Thymus (tissue), 11 donors: ENCODE measurements around the gene SERINC1. TPM values are rescaled to one million over a fixed set of nuclear protein-coding genes. Genes with fewer than 3 reads are reported as not detected.

Experiments used
- DNase-seq, 9 donors: peaks; one replicate each; pipeline ENCODE4 v3.0.0-alpha.2; 2013; ENCODE audit warnings: low spot score in 9 of 9, low read depth in 6 of 9, missing footprints in 1 of 9
- H3K27ac ChIP-seq, 2 donors: one replicate each; pipeline ENCODE4 v1.5.1; 2013; ENCODE audit warnings: control low read depth in 1 of 2, low read depth in 1 of 2, low read length in 1 of 2, mild to moderate bottlenecking in 1 of 2, moderate library complexity in 1 of 2
- H3K27me3 ChIP-seq, 2 donors: one replicate each; pipeline ENCODE4 v1.5.1; 2013; ENCODE audit warnings: low read length in 1 of 2; ENCODE audit not compliant: control insufficient read depth in 2 of 2, insufficient read depth in 1 of 2
- H3K36me3 ChIP-seq, 2 donors: one replicate each; pipeline ENCODE4 v1.5.1; 2013; ENCODE audit warnings: low read length in 1 of 2, mild to moderate bottlenecking in 1 of 2, moderate library complexity in 1 of 2; ENCODE audit not compliant: control insufficient read depth in 2 of 2, insufficient read depth in 2 of 2
- H3K4me1 ChIP-seq, 2 donors: one replicate each; pipeline ENCODE4 v1.5.1; 2013; ENCODE audit warnings: low read length in 2 of 2; ENCODE audit not compliant: control insufficient read depth in 2 of 2, insufficient read depth in 2 of 2
- H3K4me3 ChIP-seq, 2 donors: one replicate each; pipeline ENCODE4 v1.5.1; 2013; ENCODE audit warnings: low read length in 2 of 2, control low read depth in 1 of 2, mild to moderate bottlenecking in 1 of 2
- H3K9me3 ChIP-seq, 2 donors: one replicate each; pipeline ENCODE4 v1.5.1; 2013; ENCODE audit warnings: low read length in 1 of 2, mild to moderate bottlenecking in 1 of 2; ENCODE audit not compliant: control insufficient read depth in 2 of 2, insufficient read depth in 1 of 2
- WGBS: extraction: QIAGEN DNeasy Blood & Tissue Kit; methylation state at CpG from one replicate; pipeline ENCODE4 v1.1.7; 2013; 5-methylcytosine and 5-hydroxymethylcytosine counted together
- polyA plus RNA-seq: library from polyadenylated mRNA; stranded (reverse); fragments of 200-250 nt; gene quantifications from one replicate; pipeline ENCODE4 v1.2.3, GENCODE V29; 2013
- total RNA-seq: library from RNA; stranded (reverse); fragments of 120-200 nt; gene quantifications from one replicate; pipeline ENCODE4 v1.2.4, GENCODE V29; 2013
- donor health status: healthy.

SERINC1 gene
- total and polyA plus RNA-seq, 2 donors: 69.5 to 94.6 TPM

- peaks cover 14 to 68% of the 10 kb centered on the region in 2 donors for H3K36me3 ChIP-seq
- no peak overlapping the region for H3K27ac ChIP-seq
- H3K27me3 ChIP-seq: no peaks in the 10 kb centered on the region
- over 99% methylated on average over 4 of the region's 4 CpGs for WGBS
- no peaks in the 10 kb centered on the region for H3K9me3 ChIP-seq
- no peak for DNase-seq
- no peak overlapping the region for H3K4me3 ChIP-seq
- no peaks in the 10 kb centered on the region for H3K4me1 ChIP-seq
Measured at GRCh38 chr6:122454673-122455072, 16.9 kb downstream of the SERINC1 start.

GRCh38 chr6:122452509-122452908 lies 19.1 kb downstream of the SERINC1 start:
- 92% methylated on average over 1 of the region's 1 CpG for WGBS
- peaks cover 18 to 67% of the 10 kb centered on the region in 2 donors for H3K36me3 ChIP-seq

GRCh38 chr6:122449069-122449468 lies 22.5 kb downstream of the SERINC1 start:
- Histone ChIP-seq H3K36me3 (peaks cover 21 to 61% of the 10 kb centered on the region in 2 donors), H3K27ac (no peak overlapping the region), H3K27me3 (no peaks in the 10 kb centered on the region), H3K9me3 (no peaks in the 10 kb centered on the region), H3K4me1 (no peaks in the 10 kb centered on the region), H3K4me3 (no peak overlapping the region)
- 98% methylated on average over 1 of the region's 1 CpG for WGBS
- DNase-seq: no peak

More at GRCh38 chr6:122452509-122452908, 19.1 kb downstream of the SERINC1 start:
- no peaks in the 10 kb centered on the region for H3K4me1 ChIP-seq
- no peaks in the 10 kb centered on the region for H3K27me3 ChIP-seq
- H3K27ac ChIP-seq: no peak overlapping the region
- H3K9me3 ChIP-seq: no peaks in the 10 kb centered on the region
- no peak overlapping the region for H3K4me3 ChIP-seq
- no peak for DNase-seq

- 100% methylated on average over 1 of the region's 1 CpG for WGBS
Measured at GRCh38 chr6:122445274-122445673, 26.3 kb downstream of the SERINC1 start.

GRCh38 chr6:122438975-122439374 lies 32.6 kb downstream of the SERINC1 start:
- no peak overlapping the region for H3K27ac ChIP-seq
- no peak for DNase-seq
- H3K36me3 ChIP-seq: peaks cover 21 to 43% of the 10 kb centered on the region in 2 donors
- peaks cover 5 to 7% of the 10 kb centered on the region in 2 donors for H3K9me3 ChIP-seq
- no peak overlapping the region for H3K4me3 ChIP-seq
- H3K27me3 ChIP-seq: no peaks in the 10 kb centered on the region
- 98% methylated on average over 1 of the region's 1 CpG for WGBS
- H3K4me1 ChIP-seq: no peaks in the 10 kb centered on the region

More at GRCh38 chr6:122445274-122445673, 26.3 kb downstream of the SERINC1 start:
- Histone ChIP-seq H3K4me1 (no peaks in the 10 kb centered on the region), H3K27ac (no peak overlapping the region), H3K4me3 (no peak overlapping the region), H3K27me3 (no peaks in the 10 kb centered on the region), H3K9me3 (no peaks in the 10 kb centered on the region), H3K36me3 (peaks cover 15 to 42% of the 10 kb centered on the region in 2 donors)
- no peak for DNase-seq

GRCh38 chr6:122432816-122433215 lies 38.8 kb downstream of the SERINC1 start:
- no peak for DNase-seq
- 96% methylated on average over 3 of the region's 3 CpGs for WGBS
- Histone ChIP-seq H3K9me3 (no peaks in the 10 kb centered on the region), H3K27me3 (no peaks in the 10 kb centered on the region), H3K4me3 (no peak overlapping the region), H3K4me1 (no peaks in the 10 kb centered on the region), H3K36me3 (peaks cover 7 to 34% of the 10 kb centered on the region in 2 donors), H3K27ac (no peak overlapping the region)

- H3K4me1 ChIP-seq: no peaks in the 10 kb centered on the region
- no peak overlapping the region for H3K27ac ChIP-seq
- no peaks in the 10 kb centered on the region for H3K9me3 ChIP-seq
- no peaks in the 10 kb centered on the region for H3K27me3 ChIP-seq
- DNase-seq: no peak
- 98% methylated on average over 4 of the region's 4 CpGs for WGBS
- H3K4me3 ChIP-seq: no peak overlapping the region
- peaks cover 5 to 30% of the 10 kb centered on the region in 2 donors for H3K36me3 ChIP-seq
Measured at GRCh38 chr6:122431780-122432179, 39.8 kb downstream of the SERINC1 start.

- Histone ChIP-seq H3K27me3 (no peaks in the 10 kb centered on the region), H3K4me3 (no peak overlapping the region), H3K9me3 (no peaks in the 10 kb centered on the region), H3K27ac (no peak overlapping the region), H3K36me3 (peaks cover 5 to 43% of the 10 kb centered on the region in 2 donors), H3K4me1 (no peaks in the 10 kb centered on the region)
- DNase-seq: no peak
Measured at GRCh38 chr6:122429323-122429722, 42.3 kb downstream of the SERINC1 start.

- H3K4me3 ChIP-seq: no peak overlapping the region
- WGBS: 97% methylated on average over 1 of the region's 1 CpG
- no peak for DNase-seq
- no peaks in the 10 kb centered on the region for H3K4me1 ChIP-seq
- H3K27ac ChIP-seq: no peak overlapping the region
- H3K36me3 ChIP-seq: peaks cover 5 to 47% of the 10 kb centered on the region in 2 donors
- no peaks in the 10 kb centered on the region for H3K27me3 ChIP-seq
- H3K9me3 ChIP-seq: no peaks in the 10 kb centered on the region
Measured at GRCh38 chr6:122428781-122429180, 42.8 kb downstream of the SERINC1 start.

GRCh38 chr6:122426597-122426996 lies 45.0 kb downstream of the SERINC1 start:
- no peaks in the 10 kb centered on the region for H3K9me3 ChIP-seq
- H3K27me3 ChIP-seq: no peaks in the 10 kb centered on the region
- DNase-seq: no peak
- H3K4me3 ChIP-seq: no peak overlapping the region
- no peaks in the 10 kb centered on the region for H3K4me1 ChIP-seq
- no peak overlapping the region for H3K27ac ChIP-seq
- WGBS: 99% methylated on average over 3 of the region's 3 CpGs
- peaks cover 0 to 41% of the 10 kb centered on the region in 2 donors for H3K36me3 ChIP-seq
